Measurements from ENCODE around the gene MANEA.
A peak's percentile ranks its signal among the peaks of the same experiment; 100 is the strongest.
"Not testable (repeated sequence)": the region's sequence is repeated elsewhere in the genome, so short reads cannot be mapped to it uniquely, and the experiment has no call there.

MANEA gene, protein sequence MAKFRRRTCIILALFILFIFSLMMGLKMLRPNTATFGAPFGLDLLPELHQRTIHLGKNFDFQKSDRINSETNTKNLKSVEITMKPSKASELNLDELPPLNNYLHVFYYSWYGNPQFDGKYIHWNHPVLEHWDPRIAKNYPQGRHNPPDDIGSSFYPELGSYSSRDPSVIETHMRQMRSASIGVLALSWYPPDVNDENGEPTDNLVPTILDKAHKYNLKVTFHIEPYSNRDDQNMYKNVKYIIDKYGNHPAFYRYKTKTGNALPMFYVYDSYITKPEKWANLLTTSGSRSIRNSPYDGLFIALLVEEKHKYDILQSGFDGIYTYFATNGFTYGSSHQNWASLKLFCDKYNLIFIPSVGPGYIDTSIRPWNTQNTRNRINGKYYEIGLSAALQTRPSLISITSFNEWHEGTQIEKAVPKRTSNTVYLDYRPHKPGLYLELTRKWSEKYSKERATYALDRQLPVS

GRCh38 chr6:95577304-95578105 lies at the start of gene MANEA:
Gene MANEA, plus strand, starts transcription at chr6:95577535. Its CDS starts 8,905 bp downstream, at chr6:95586440.
- DNase-seq (ENCODE audit: low read depth in 2 of 2) = peak; percentile 61 to 64

DNA sequence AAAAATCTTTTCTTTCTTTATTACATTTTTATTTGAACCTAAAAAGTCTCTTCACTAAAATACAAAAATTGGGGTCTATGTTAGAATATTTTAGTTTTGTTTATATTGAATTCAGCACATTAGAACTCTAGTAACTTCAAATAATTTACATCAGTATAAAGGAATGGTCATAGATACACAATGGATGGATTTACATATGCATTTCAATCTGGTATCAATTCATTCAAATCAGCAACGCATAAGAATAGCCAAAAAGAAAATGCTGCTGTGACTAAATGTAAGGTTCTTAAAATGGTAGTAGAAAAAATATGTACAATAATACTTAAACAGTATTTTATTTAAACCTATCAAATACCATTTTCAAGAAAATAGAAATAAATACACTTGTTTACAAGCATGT lies 47.6 kb upstream of the MANEA start:
- DNase-seq (ENCODE audit: low read depth in 2 of 2) = no peak

DNA sequence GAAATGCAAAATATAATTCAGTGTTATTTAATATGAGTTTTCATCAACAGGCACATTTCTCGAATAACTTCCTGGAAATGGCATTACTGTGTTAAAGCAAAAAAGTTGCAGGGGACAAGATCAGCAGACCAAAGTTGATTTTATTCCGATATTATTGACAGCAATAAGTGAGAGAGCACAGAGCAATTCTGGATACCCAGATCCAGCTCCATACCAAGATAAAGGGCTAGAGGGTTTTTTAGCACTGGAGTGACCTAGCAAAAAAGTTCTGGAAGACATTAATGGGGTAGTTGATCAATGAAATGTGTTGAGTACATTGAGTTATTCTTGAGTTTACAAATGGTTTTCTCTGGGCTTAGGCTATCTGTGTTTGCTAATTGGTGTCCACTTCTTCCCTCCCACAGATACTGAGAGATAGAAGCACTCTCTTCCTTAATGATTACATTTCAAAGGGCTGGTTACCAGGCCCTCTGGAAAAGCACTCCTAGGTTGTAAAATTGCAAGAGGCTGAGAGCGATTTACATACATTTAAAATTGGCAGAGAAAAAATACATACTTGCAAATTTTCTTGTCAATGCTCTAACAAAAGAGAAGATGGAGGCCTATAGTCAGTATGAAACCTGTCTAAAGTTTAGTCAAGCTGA lies 47.0 kb upstream of the MANEA start:
- DNase-seq (ENCODE audit: low read depth in 2 of 2) = no peak

- DNase-seq (ENCODE audit: low read depth in 2 of 2) = no peak
Observed at GRCh38 chr6:95543798-95544197, 33.5 kb upstream of the MANEA start.

DNA sequence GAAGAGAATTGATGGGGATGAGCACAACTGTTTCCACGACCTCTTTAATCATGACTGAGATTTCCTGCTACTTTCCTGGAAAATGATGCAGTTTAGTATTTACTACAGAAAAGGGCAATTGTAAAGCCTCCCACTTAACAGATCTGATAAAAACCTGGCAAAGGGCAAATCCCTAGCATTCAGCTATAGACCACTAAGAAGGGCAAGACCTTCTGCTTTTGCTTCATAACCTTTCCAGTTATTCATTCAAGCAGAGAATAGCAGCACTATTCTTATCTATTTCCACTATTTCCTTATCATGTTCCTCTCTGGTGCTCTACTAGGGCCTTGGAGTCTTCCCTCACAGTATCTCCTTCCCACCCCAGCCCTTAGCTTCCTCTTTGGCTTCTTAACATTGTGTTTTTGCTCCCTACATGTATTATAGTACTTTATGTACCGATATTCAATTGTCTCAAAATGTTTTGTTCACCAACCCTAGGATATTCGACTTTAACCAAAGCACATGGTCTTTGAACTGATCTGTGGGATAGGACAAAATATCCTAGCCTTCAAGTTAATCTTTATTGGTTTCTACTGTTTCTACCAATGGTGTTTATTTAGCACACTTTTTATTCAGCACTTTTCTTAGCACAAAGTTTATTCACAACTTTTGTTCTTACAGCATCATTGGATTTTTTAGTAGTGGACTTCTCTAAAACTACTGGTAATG lies 32.7 kb upstream of the MANEA start:
- no peak for DNase-seq (ENCODE audit: low read depth in 2 of 2)

- DNase-seq (ENCODE audit: low read depth in 2 of 2) = no peak
Observed at GRCh38 chr6:95545226-95545625, 32.1 kb upstream of the MANEA start.

- DNase-seq (ENCODE audit: low read depth in 2 of 2) = no peak
Observed at GRCh38 chr6:95545686-95546085, 31.6 kb upstream of the MANEA start.

DNA sequence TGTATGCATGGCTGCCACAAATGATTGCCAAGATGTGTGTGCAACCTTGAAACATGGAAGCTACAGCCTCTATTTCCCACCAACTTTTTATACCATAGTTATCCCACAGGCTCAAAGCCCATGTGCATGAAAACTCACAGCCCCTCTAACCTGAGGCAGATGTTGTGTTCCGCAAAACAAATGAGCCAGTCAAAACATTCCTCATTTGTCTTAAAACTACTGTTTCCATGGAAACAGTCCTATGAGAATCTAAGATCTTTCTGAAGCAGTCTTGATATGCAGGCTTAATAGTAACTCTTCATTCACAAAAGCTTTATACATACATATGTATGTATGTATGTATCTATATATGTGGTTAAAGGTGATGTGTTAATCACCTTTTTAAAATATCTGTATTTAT lies 31.2 kb upstream of the MANEA start:
- no peak for DNase-seq (ENCODE audit: low read depth in 2 of 2)

GRCh38 chr6:95547043-95547442 lies 30.3 kb upstream of the MANEA start:
- DNase-seq (ENCODE audit: low read depth in 2 of 2) = no peak

- DNase-seq (ENCODE audit: low read depth in 2 of 2) = no peak
Observed at GRCh38 chr6:95548188-95548786, 29.0 kb upstream of the MANEA start.

GRCh38 chr6:95551678-95552324 lies 25.5 kb upstream of the MANEA start:
- no peak for DNase-seq (ENCODE audit: low read depth in 2 of 2)

GRCh38 chr6:95553880-95554279 lies 23.5 kb upstream of the MANEA start:
- DNase-seq (ENCODE audit: low read depth in 2 of 2) = no peak

DNA sequence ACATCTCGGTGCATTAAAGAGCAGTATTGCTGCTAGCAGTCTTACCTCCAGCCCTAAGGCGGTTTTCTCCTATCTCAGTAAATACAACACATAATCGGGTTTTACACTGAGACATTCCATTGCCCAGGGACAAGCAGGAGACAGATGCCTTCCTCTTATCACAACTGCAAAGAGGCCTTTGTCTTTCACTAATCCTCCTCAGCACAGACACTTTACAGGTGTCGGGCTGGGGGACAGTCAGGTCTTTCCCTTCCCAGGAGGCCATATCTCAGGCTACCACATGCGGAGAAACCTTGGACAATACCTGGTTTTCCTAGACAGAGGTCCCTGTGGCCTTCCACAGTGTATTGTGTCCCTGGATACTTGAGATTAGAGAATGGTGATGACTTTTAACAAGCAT lies 16.4 kb upstream of the MANEA start:
- not testable (repeated sequence) for DNase-seq (ENCODE audit: low read depth in 2 of 2)

GRCh38 chr6:95569560-95569959 lies 7.8 kb upstream of the MANEA start:
- DNase-seq (ENCODE audit: low read depth in 2 of 2) = no peak

- DNase-seq (ENCODE audit: low read depth in 2 of 2) = no peak
Observed at GRCh38 chr6:95572098-95572497, 5.2 kb upstream of the MANEA start.

- DNase-seq (ENCODE audit: low read depth in 2 of 2) = no peak
Observed at GRCh38 chr6:95574811-95575210, 2.5 kb upstream of the MANEA start.

- no peak for DNase-seq (ENCODE audit: low read depth in 2 of 2)
Observed at GRCh38 chr6:95576218-95576997, 927 bp upstream of the MANEA start.

DNA sequence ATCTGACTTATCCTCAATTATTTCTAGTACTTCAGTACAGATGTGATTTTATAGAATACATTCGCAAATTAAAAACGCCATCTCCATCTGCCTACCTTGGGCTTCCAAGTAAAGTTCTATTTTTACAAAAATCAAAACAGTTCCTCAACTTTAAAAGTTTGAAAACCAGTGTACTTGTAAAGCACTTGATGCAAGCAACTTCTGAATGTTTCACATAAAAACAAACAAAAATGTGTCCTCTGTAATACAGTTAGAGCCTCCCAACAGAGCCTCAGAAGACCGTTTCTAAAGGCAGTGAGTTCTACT lies 384 bp upstream of the MANEA start:
- DNase-seq (ENCODE audit: low read depth in 2 of 2) = no peak

GRCh38 chr6:95578106-95578410 lies 723 bp downstream of the MANEA start:
- no peak for DNase-seq (ENCODE audit: low read depth in 2 of 2)

DNA sequence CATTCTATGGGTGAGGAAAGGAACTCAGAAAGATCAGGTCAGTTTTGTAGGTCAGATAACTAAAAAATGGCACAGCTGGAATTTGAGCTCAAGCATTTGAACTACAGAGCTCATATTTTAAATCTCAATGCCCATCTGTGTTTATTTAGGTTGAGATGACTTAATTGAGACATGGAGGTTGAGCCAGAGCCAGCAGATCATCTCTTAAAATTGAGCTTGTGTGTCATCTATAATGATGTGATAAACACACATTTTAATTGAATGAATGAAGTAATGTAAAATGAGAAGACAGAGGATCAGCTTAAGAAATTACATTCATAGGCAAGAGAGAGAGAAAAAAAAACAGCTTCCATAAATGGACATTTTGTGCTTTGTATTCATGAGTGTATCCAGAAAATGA lies 3.7 kb downstream of the MANEA start:
- DNase-seq (ENCODE audit: low read depth in 2 of 2) = no peak
